Ovary (tissue), 9 donors: ENCODE measurements around the gene NOCT. TPM values are rescaled to one million over a fixed set of nuclear protein-coding genes. Genes with fewer than 3 reads are reported as not detected.
"Not testable (repeated sequence)": the region's sequence is repeated elsewhere in the genome, so short reads cannot be mapped to it uniquely, and the experiment has no call there.

Source experiments
- DNase-seq, 5 donors: peaks; one replicate each; pipeline ENCODE4 v3.0.0-alpha.2; 2019 to 2020
- H3K27ac ChIP-seq, 2 donors: fragments of 200-600 bp; one replicate each; pipeline versions ENCODE4 v1.5.1 to v1.8.0; 2019 to 2022
- H3K27me3 ChIP-seq: fragments of 200-600 bp; one replicate; pipeline ENCODE4 v1.8.0; 2022
- H3K36me3 ChIP-seq: fragments of 200-600 bp; sonication (generic); one replicate; pipeline ENCODE4 v1.5.1; 2019
- H3K4me1 ChIP-seq: one replicate; pipeline ENCODE4 v1.8.1; 2013; ENCODE audit warnings: mild to moderate bottlenecking, moderate library complexity; ENCODE audit not compliant: insufficient read depth
- H3K4me3 ChIP-seq: fragments of 200-600 bp; sonication (generic); one replicate; pipeline ENCODE4 v1.5.1; 2017
- H3K9me3 ChIP-seq, 2 donors: fragments of 200-600 bp in 1 of 2; sonication (generic) in 1 of 2; one replicate each; pipeline versions ENCODE4 v1.5.1 to v1.8.1; 2013 to 2019; ENCODE audit warnings: mild to moderate bottlenecking in 1 of 2, moderate library complexity in 1 of 2
- CTCF ChIP-seq, 3 donors: fragments of 450-650 bp in 2 of 3; fragments of 200-600 bp in 1 of 3; IDR thresholded peaks; one replicate each; pipeline versions ENCODE4 v1.5.1 to v1.8.0; 2016 to 2022; ENCODE audit warnings: antibody characterized with exemption in 3 of 3, mild to moderate bottlenecking in 1 of 3
- EP300 ChIP-seq: sonication (generic); formaldehyde crosslinking; IDR thresholded peaks from one replicate; pipeline ENCODE4 v1.6.1; 2017; ENCODE audit warnings: antibody characterized with exemption
- POLR2A ChIP-seq: fragments of 450-650 bp; IDR thresholded peaks from one replicate; pipeline ENCODE4 v1.6.1; 2017; ENCODE audit warnings: antibody characterized with exemption, mild to moderate bottlenecking, moderate library complexity
- WGBS, 3 donors: extraction: QIAGEN DNeasy Blood & Tissue Kit in 1 of 3; methylation state at CpG; one replicate each; pipeline versions ENCODE4 v1.1.5 to v1.1.7; 2013 to 2017; 5-methylcytosine and 5-hydroxymethylcytosine counted together
- intact Hi-C, 4 donors: fragments of 100-400 bp; cut with DNase I; formaldehyde crosslinking; loops; one replicate each; pipeline versions ENCODE4 v1.11.0 to v1.15.1; 2022 to 2023
- polyA plus RNA-seq, 2 donors: library from polyadenylated mRNA; stranded (reverse); fragments of 200-250 nt in 1 of 2; fragments of 350-450 nt in 1 of 2; fragmentation: Illumina TruSeq in 1 of 2; extraction: RNeasy Lipid Tissue Mini Kit (QIAGEN cat#74804) in 1 of 2; gene quantifications; one replicate each; pipeline ENCODE4 v1.2.3, GENCODE V29; 2013 to 2014
- total RNA-seq, 7 donors: library from RNA; depleted of rRNA in 2 of 7; stranded (reverse); fragments of >200 nt in 2 of 7; fragmentation: NEBNext Ultra II Directional in 3 of 7; extraction: Animal tissue kit (Norgen Biotek cat#: 25700) in 3 of 7; gene quantifications; one replicate each; pipeline versions ENCODE4 v1.1.0 to v1.2.4, GENCODE V29; 2016 to 2023
- donor health status: DM: no; HTN: no; CAD: no; lungs with moderate emphysema.
- donor health status: DM: no; HTN: no; CAD: no.
- donor health status: Bipolar disorder and iron deficiency.
- donor health status: DM: yes; HTN: yes; CAD: no.
- donor health status: DM: no; HTN: no; CAD: no.
- donor health status: DM: yes; HTN: yes; CAD: no.

The NOCT gene
- total and polyA plus RNA-seq, 9 donors = 0.54 to 5.9 (median 1.8) TPM

GRCh38 chr4:138984647-138985046 lies 30.9 kb upstream of the NOCT start:
- Histone ChIP-seq H3K27me3 (no peaks in the 10 kb centered on the region), H3K4me3 (no peak overlapping the region), H3K27ac (no peak overlapping the region), H3K36me3 (no peaks in the 10 kb centered on the region), H3K9me3 (no peaks in the 10 kb centered on the region), H3K4me1 (no peaks in the 10 kb centered on the region)
- intact Hi-C loops = no loop called here
- TF ChIP-seq EP300 = no peak
- TF ChIP-seq CTCF (IDR thresholded peaks at IDR 0.05) = no peak
- TF ChIP-seq POLR2A = no peak
- WGBS, 3 donors = 91 to 94% (median 93%) methylated on average over 1 of the region's 1 CpG
- DNase-seq = no peak

GRCh38 chr4:138992676-138993075 lies 22.9 kb upstream of the NOCT start:
- WGBS, 3 donors = 88 to 100% (median 97%) methylated on average over 2 of the region's 2 CpGs
- Histone ChIP-seq H3K27me3 (no peaks in the 10 kb centered on the region), H3K27ac (no peak overlapping the region), H3K4me3 (no peak overlapping the region), H3K4me1 (no peaks in the 10 kb centered on the region), H3K9me3 (no peaks in the 10 kb centered on the region), H3K36me3 (no peaks in the 10 kb centered on the region)
- intact Hi-C loops = no loop called here
- DNase-seq = no peak
- TF ChIP-seq CTCF (IDR thresholded peaks at IDR 0.05) (no peak), POLR2A (no peak), EP300 (no peak)

- TF ChIP-seq CTCF (IDR thresholded peaks at IDR 0.05) (no peak), EP300 (no peak), POLR2A (no peak)
- no peaks in the 10 kb centered on the region for H3K36me3 ChIP-seq
- no peaks in the 10 kb centered on the region for H3K27me3 ChIP-seq
- H3K9me3 ChIP-seq = no peaks in the 10 kb centered on the region
- DNase-seq = no peak
- H3K4me3 ChIP-seq = no peak overlapping the region
- H3K27ac ChIP-seq = no peak overlapping the region
- 72 to 76% (median 73%) methylated on average over 6 of the region's 6 CpGs for WGBS, 3 donors
- no peaks in the 10 kb centered on the region for H3K4me1 ChIP-seq
- intact Hi-C loops = no loop called here
These were observed 19.5 kb upstream of the NOCT start for GRCh38 chr4:138996090-138996489.

GRCh38 chr4:138999666-139000065 lies 15.9 kb upstream of the NOCT start:
- DNase-seq = no peak
- Histone ChIP-seq H3K9me3 (no peaks in the 10 kb centered on the region), H3K4me1 (no peaks in the 10 kb centered on the region), H3K36me3 (no peaks in the 10 kb centered on the region), H3K27me3 (no peaks in the 10 kb centered on the region), H3K4me3 (no peak overlapping the region), H3K27ac (no peak overlapping the region)
- WGBS, 3 donors = 93 to 96% (median 94%) methylated on average over 6 of the region's 6 CpGs
- no peak for TF ChIP-seq CTCF (IDR thresholded peaks at IDR 0.05)
- intact Hi-C loops = no loop called here

GRCh38 chr4:139000134-139000533 lies 15.4 kb upstream of the NOCT start:
- 89 to 90% (median 90%) methylated on average over 5 of the region's 5 CpGs for WGBS, 3 donors
- H3K4me3 ChIP-seq, H3K27me3 ChIP-seq, H3K27ac ChIP-seq, H3K36me3 ChIP-seq, H3K4me1 ChIP-seq, H3K9me3 ChIP-seq, DNase-seq, intact Hi-C loops: not testable (repeated sequence)

GRCh38 chr4:139001430-139001829 lies 14.2 kb upstream of the NOCT start:
- H3K4me1 ChIP-seq, H3K36me3 ChIP-seq, H3K4me3 ChIP-seq, intact Hi-C loops, H3K27me3 ChIP-seq, H3K9me3 ChIP-seq, H3K27ac ChIP-seq, DNase-seq: not testable (repeated sequence)
- 93 to 95% (median 95%) methylated on average over 7 of the region's 7 CpGs for WGBS, 3 donors

- H3K27me3 ChIP-seq, H3K4me1 ChIP-seq, H3K36me3 ChIP-seq, intact Hi-C loops, H3K27ac ChIP-seq, H3K9me3 ChIP-seq, DNase-seq, H3K4me3 ChIP-seq: not testable (repeated sequence)
- 95 to 96% (median 96%) methylated on average over 4 of the region's 4 CpGs for WGBS, 3 donors
These were observed 11.9 kb upstream of the NOCT start for GRCh38 chr4:139003668-139004067.
